Activated CD4-positive, alpha-beta T cell treated with anti-CD3 and anti-CD28 coated beads, Interleukin-2, amount 50 U/mL, for 4 hours (primary cell): ENCODE results near the gene SPDYA.
A peak's percentile ranks its signal among the peaks of the same experiment; 100 is the strongest.
"Not testable (repeated sequence)": the region's sequence is repeated elsewhere in the genome, so short reads cannot be mapped to it uniquely, and the experiment has no call there.

ENCODE experiments used
- DNase-seq, 2 experiments: peaks; one replicate each; pipeline ENCODE4 v3.0.0-alpha.2; 2020

Gene SPDYA

DNA sequence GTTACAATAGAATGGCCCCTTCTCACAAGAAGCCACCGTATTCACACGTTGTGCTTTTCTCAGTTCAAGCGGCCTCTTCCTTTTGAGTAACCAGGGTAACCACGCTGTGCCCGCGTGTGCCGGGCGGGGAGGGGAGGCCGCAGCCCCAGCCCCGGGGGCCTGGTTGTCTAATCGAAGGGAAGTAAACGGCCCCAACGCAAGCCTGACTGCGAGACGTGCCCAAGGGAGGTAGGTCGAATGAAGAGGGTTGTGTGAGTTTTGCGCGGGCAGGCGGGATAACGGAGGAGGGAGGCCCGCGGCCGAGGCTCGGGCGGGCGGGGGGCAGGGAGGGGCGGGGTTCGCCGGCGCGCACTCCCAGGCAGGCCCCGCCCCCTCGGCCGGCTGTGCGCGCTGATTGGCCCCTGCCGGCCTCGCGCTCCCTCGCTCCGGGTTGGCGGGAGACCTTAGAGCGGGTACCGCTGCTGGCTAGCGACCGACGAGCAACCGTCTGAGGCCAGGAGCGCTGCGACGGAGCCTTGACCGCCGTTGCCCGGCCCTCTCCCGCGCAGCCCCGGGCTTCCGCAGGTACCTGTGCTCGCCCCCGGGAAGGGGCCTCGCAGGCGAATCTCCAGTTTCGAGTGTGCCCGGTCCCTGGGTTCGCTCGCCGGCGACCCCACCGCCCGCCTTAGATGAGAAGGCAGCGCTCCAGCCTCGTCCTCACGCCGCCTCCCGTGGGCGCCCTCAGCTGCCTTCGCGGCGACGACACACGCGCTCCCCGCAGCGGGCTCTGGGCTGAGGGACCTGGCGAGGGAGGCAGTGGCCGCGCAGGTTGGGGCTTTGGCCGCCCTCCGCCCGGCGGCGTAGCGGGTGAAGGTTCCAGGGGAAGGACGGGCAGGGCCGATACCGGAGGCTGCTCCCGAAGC is at the start of gene SPDYA:
SPDYA (plus strand) TSS at position 451 of the 902 bp plus-strand sequence. CDS start 5,181 bp downstream, outside the sequence.
- DNase-seq, result peak; percentile 67 to 74

DNA sequence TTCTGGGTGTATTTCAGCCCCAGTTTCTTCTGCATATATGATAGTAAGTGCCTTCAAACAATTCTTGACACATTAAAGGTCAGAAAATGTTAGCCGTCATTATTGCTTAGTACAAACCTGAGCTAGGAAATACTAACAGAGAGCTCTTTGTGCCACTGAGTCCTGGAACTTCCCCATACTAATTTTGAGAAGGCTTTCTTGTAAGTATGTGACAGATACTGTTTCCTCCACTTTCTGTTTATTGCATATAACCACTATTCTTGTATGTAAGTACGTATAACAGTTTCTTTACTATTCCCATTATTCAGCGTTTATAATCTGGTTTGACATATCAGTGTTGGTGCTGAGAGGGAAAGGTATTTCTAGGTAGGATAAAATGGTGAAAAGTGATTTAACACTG is 49.2 kb upstream of the SPDYA start:
- DNase-seq, result no peak

DNA sequence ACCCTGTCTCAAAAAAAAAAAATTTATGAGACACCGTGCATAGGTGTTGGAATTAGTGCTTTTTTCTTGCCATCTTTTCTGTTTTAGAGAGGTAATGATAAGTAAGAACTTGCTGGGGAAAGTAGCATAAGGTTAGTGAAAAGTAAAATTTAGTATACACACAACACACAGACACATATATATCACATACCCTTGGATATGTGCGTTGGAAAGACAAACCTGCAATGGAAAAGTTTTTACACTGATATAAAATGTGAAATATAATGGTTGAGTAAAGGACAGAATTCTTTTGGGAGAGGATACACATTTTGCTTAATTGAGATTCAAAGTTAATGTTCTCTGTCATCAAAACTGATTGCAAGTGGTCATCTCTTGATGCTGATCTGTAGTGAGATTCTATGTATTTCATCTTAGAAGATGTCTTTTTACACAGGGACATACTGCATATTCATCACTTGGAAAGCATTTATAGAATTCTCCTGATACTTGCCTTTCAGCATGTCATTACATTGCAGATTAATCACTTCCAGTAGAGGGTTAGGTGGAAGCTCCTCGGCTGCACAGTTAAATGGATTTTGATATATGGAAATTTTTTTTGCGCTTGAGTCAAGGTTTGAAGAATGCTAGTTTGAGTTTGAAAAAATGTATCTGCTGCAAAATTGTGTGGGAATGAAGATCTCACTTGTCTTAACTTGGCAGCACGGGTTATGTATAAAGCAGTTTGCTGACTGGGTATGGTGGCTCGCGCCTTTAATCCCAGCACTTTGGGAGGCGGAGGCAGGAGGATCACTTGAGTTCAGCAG is 45.5 kb upstream of the SPDYA start:
- DNase-seq, result no peak

DNA sequence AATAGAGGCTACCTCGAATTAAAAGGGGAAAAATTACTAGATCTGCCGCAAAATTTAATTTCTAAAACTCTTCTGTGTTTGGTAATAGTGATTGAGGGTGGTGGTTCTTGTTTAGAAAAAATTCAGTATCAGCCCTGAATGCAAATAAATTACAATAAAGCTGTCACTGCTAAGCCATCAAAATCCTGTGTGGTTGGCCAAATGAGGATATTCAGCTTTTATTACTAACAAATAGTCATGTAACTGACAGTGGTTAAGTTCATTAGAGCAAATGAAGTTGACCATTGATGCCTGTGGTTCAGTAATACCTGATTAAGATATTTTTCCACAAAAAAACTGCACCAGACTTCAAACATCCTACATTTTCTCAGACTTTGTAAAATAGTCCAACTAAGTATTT is 44.6 kb upstream of the SPDYA start:
- DNase-seq, result no peak

DNA sequence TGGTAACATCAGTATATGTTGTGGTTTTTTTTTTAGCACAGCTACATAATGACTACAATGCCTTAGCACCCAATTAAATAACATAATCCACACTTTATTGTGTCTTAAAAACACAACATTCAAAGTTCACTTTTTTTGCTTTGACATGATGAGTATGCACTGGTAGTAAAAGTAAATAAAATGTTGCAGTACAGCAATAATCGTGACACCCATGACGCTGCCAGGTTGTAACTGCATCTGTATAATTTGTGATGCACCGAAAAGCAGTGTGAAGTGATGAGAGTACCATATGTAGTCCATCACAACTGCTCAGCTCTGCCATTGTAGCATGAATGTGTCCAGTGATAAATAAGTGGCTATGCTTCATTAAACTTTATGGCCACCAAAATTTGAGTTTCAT is 43.3 kb upstream of the SPDYA start:
- DNase-seq, result no peak

DNA sequence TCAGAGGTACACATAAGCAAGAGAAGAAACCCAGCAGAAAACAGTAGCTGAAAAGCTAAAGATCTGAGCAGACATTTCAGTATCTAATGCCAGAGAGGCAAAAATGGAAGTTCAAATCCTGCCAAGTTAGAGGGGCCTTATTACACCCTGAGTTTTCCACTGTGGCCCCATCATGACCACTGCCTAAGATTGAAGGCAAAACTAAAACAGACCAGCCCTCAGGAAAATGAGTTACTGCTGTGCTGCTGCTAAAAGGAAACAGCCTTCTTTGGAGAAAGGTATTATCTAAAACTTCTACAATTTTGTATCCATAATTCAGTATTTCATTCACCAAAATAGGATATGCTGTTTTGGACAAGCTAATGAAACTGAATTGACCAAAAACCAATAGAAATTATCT is 42.2 kb upstream of the SPDYA start:
- no peak for DNase-seq

DNA sequence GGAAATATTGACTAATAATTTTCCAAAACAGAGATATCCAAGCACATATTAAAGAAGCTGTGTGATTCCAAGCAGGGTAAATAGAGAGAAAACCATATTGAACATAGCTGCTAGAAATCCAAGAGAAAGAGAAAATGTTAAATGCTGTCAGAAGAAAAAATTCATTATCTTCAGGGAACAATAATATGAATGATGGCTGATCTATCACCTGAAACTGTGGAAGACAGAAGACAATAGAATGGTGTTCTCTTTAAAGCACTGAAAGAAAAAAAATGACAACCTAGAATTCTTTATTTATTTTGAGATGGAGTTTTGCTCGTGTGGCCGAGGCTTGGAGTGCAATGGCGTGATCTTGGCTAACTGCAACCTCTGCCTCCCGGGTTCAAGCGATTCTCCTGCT is 41.7 kb upstream of the SPDYA start:
- DNase-seq, result no peak

DNA sequence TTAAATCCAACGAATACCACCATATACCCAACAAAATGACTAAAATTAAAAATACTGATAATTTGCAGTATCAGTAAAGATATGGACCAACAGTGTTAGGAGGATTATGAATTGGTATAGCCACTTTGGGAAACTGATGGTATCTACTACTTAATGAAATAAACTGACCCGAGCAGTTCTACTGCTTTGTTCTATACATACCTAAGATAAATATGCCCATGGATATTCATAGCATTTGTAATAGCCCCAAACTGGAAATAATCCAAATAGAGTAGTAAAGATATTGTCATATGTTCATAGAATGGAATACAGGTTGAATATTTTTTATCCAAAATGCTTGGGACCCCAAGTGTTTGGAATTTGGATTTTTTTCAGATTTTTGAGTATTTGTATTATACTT is 38.3 kb upstream of the SPDYA start:
- DNase-seq, result no peak

DNA sequence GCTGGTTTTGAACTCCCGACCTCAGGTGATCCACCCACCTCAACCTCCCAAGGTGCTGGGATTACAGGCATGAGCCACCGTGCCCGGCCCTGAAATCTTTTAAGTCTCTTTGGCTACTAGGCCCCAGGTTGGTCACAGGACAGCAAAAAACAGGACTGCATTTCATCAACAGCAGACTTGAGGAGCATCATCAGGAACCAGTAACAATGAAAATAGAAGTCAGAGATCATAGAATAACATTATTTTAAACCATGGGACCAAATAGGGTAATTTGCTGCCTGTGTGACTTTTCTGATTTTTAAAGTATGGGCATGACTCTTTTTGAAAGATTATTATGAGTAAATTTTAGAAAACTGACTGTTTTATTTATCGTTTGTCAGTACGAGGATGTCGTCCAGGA is 34.2 kb upstream of the SPDYA start:
- no peak for DNase-seq

DNA sequence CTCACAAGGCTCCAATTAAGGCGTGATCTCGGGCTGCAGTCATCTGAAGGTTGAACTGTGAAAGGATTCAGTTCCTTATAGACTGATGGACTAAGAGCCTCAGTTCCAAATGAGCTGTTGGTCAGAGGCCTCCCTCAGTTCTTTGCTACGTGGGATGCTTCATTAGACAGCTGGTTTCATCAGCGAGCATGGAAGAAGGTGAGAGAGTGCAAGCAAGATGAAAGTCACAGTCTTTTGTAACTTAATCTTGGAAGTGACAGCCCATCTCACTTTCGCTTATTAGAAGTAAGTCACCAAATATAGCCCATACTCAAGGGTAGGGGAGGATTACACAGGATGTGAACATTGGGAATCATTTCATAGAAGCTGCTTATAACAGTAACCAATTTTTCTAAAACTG is 32.2 kb upstream of the SPDYA start:
- no peak for DNase-seq

DNA sequence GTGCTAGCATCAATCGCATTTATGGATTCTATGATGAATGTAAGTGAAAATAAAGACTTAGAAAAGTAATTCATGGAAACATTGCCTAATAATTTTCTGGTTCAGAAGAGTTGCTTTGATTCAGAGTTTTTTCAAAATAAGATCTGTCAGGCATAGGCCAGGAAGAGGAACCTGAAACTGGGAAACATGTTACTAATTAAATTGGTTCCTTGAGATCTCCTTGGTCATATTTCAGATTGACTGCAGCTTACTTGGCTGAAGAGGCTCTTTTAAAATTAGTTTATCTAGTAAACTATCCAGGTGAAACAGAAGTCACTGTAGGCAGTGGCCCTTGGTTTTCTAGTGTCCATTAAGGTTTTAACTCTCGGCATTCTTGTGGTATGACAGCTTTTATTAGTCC is 31.6 kb upstream of the SPDYA start:
- DNase-seq, result no peak

DNA sequence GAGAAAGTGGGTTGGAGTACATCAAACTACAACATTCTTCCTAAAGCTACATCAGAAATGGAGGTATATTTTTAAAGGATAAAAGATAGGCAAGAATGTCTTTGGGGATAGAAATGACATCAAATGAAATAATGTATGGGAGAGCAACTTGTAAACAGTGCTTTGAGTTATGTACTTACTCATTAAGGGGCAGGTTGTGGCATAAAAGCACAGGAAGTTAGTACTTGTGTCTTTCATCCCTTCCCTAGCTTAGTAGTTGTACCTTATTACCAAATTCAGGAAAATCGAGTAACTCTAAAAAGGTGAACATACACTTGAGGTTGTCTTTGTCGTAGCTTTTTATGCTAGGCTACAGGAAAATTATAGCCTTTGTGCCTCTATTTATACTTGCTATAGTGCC is 30.1 kb upstream of the SPDYA start:
- DNase-seq, result no peak

DNA sequence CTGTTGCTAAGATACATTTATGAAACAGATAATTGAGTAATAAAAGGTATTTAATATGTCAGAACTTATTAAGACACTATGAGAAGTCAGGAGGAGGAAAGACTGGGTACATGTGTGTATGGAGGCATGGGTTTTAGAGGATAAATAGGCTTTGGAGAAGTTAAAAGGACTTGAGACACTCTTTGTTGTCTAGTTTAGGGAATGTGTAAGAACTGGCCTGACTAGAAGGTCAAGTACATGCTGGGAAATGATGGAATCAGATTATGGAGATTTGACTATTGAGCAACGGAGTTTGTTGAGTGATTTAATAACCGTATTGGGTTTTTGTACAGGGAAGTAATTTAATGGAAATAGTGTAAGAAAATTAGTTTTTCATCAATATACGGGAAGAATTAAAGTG is 28.2 kb upstream of the SPDYA start:
- DNase-seq, result no peak

DNA sequence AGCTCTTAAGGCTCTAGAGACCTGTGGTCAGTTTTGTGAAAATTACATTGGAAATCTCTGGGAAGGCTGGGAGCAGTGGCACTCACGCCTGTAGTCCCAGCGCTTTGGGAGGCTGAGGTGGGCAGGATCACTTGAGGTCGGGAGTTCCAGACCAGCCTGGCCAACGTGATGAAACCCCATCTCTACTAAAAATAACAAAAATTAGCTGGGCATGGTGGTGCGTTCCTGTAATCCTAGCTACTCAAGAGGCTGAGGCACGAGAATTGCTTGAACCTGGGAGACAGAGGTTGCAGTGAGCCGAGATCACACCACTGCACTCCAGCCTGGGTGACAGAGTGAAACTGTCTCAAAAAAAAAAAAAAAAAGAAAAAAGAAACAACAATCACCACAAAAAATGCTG is 26.1 kb upstream of the SPDYA start:
- not testable (repeated sequence) for DNase-seq

DNA sequence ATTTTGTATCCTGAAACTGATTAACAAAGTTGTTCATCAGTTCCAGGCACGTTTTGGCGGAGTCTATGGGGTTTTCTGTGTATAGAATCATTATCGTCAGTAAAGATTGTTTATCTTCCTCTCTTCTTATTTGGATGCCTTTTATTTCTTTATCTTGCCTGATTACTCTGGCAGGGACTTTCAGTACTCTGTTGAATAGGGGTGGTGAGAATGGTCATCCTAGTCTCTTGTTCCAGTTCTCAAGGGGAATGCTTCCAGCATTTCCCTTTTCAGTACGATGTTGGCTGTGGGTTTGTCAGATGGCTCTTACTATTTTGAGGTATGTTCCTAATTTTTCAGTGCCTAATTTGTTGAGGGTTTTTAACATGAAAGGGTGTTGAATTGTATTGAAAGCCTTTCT is 14.0 kb upstream of the SPDYA start:
- no peak for DNase-seq

DNA sequence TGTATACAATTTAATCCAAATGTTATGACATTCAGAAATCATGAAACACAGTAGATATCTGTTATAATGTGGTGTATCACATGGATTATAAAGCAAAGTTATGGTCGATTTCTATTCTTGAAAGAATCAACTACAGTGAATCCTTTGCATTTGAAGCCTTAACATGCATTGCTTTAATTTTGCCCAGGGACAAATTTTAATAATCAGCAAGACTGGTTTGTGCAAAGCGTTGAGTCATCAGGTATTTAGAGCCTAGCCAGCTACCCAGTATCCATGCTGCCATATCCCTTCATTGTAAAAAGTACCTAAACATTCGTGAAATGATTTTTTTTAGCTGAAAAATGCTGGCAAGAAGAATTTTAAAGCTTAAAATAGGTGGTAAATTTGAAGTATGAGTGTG is 8.9 kb upstream of the SPDYA start:
- no peak for DNase-seq

DNA sequence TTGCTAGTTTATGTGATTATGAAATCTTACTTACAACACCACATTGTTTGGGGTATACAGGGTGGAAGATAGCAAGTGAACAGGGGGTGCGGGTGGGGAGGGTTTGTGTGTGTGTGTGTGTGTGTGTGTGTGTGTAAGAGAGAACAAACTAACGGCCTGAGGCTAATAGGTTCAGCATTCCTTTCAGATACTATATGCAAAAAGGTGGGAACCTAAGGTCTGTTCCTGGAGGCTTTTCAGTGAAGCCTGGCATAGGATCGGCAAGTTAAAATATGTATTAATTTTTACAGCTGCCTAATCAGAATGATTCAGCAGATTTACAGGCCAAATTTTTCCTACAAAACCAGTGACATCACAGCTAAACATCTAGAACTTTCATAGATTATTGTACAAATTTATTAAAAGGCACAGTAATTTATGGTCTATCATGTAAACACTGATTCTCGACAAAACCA is 7.6 kb upstream of the SPDYA start:
- no peak for DNase-seq

DNA sequence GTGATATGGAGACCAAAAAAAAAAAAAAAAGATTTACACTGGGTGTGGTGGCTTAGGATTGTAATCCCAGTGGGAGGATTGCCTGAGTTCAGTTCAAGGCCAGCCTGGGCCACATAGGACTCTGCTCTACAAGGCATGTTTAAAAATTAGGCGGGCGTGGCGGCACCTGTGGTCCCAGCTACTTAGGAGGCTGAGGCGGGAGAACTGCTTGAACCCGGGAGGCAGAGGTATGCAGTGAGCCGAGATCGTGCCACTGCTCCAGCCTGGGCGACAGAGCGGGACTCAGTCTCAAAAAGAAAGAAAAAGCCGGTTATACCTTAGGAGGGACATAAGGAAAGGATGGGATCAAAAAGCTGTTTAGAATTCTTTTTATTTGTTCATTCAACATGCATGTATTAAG is 707 bp upstream of the SPDYA start:
- no peak for DNase-seq

DNA sequence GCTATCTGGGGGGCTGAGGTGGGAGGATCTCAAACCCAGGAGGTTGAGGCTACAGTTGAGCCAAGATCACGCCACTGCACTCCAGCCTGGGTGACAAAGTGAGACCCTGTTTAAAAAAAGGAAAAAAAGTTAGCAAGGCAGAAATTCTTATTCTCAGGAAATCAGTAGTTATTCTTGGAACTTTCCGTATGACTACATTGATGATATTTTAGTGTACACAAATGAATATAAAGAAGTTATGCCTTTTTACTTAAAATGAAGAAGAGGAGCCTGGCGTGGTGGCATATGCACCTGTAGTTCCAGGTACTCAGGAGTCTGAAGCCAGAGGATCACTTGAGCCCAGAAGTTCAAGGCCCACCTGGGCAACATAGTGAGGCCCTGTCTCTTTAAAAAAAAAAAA is 7.4 kb downstream of the SPDYA start:
- no peak for DNase-seq

DNA sequence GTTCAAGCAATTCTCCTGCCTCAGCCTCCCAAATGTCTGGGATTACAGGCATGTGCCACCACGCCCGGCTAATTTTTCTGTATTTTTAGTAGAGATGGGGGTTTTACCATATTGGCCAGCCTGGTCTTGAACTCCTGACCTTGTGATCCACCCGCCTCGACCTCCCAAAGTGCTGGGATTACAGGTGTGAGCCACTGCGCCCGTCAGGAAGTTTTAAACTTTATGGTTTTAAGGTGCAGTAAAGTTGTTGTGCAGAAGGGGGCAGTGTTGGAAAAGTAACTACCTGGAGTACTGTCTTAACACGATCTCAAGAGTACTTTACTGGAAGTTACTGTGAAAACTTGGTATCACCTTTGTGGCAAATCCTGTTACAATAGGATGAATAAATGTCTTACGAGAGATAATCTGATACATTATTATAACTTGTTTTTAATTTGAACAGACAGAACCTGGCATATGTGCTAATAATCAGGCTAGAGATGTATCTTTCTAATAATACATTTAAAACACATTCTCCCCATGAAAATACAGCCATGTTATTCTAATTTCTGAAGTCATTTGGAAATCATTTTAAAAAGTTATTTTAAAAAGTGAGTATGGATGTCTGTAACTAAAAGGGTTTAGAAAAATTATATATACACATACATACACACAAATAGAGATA is 10.8 kb downstream of the SPDYA start:
- DNase-seq, result peak; percentile 45 to 47

DNA sequence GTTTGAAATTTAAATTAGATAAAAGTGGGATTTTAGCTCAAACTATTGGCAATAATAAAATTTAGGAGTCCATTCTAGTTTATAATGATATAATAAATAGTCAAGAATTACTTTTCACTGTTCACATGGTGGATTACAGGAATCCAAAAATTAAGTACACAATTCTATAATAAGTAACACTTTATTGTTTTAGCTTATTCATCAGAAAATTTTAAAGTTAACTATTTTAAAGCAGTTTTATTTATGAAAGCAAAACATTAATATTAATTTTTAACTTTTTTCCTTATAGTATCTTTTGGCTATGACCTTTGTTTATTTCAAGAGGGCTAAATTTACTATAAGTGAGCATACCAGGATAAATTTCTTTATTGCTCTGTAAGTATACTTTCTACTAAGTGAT is 11.4 kb downstream of the SPDYA start:
- DNase-seq, result no peak

DNA sequence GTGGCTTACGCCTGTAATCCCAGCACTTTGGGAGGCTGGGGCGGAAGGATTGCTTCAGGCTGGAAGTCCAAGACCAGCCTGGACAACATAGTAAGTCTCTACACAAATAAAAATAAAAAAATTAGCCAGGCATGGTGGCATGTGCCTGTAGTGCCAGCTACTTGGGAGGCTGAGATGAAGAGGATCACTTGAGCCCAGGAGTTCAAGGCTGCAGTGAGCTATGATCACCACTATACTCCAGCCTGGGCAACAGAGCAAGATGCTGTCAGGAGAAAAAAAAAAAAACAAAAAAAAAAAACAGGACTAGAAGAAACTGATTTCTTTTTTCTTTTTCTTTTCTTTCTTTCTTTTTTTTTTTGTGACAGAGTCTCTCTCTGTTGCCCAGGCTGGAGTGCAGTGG is 13.6 kb downstream of the SPDYA start:
- no peak for DNase-seq

DNA sequence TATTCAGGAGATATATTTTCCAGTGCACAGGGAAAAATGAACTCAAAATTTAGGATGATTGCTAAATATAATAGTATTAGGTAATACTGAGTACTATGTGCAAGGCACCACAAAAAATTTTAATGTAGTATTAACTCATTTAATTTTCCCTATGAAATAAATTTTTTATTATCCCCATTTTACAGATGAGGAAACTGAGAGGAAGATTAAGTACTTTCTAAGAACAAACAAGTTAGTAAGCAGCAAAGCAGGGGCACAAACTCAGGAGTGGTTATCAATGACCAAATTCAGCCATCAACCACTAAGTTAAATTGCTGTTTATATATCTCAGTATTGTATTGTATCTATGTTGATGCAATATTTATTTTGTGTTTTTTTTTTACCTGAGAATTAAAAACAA is 14.2 kb downstream of the SPDYA start:
- DNase-seq, result no peak

DNA sequence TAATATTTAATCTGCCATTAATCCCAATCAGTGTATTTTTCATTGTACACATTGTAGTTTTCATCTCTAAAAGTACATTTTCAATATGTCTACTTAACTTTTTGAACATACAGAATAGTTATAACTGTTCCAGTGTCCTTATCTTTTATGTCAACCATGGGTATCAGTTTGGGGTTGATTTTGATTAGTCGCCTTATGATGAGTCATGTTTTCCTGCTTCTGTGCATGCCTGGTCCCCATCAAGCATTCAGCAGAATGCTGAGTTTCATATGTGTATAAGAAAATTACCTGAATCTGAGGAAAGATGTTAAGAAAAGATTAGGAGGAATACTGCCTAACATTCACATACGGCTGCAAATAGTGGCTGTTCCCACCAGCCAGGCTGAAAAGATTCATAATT is 17.7 kb downstream of the SPDYA start:
- no peak for DNase-seq
